Measurements from ENCODE around the gene BRS3. TPM values are rescaled to one million over a fixed set of nuclear protein-coding genes. Genes with fewer than 3 reads are reported as not detected.

BRS3 gene
- total and polyA plus RNA-seq, 2 donors (not counting 1 experiment from before 2014, with no cell fraction given), result not detected

- Histone ChIP-seq H3K4me3 (ENCODE audit: control extremely low read depth in 1 of 5, extremely low read depth in 1 of 5, insufficient read depth in 1 of 5, low read depth in 2 of 5, low read length in 4 of 5) (no peak overlapping the region), H3K4me1 (ENCODE audit: control insufficient read depth in 2 of 2, insufficient read depth in 2 of 2, low read length in 2 of 2) (peaks cover 6 to 7% of the 10 kb centered on the region in 2 donors), H4K20me1 (ENCODE audit: control insufficient read depth, insufficient read depth, low read length, poor library complexity, severe bottlenecking) (no peaks in the 10 kb centered on the region), H3K27ac (ENCODE audit: low read length in 2 of 2) (no peak overlapping the region), H3K9ac (ENCODE audit: low read length) (no peak overlapping the region), H3K79me2 (ENCODE audit: control insufficient read depth, insufficient read depth, low read length) (no peaks in the 10 kb centered on the region), H2AFZ (ENCODE audit: insufficient read depth, low read depth, low read length, poor library complexity, severe bottlenecking) (no peak overlapping the region), H3K27me3 (replicated peaks in 1 of 4; ENCODE audit: control extremely low read depth in 1 of 4, control insufficient read depth in 3 of 4, insufficient read depth in 4 of 4, low read length in 3 of 4) (peaks cover 0 to 5% (median 2%) of the 10 kb centered on the region in 4 experiments), H3K9me3 (ENCODE audit: control extremely low read depth in 1 of 3, control insufficient read depth in 2 of 3, insufficient read depth in 1 of 3, low read length in 2 of 3) (no peaks in the 10 kb centered on the region), H3K4me2 (replicated peaks; ENCODE audit: low read depth, low read length, poor library complexity, severe bottlenecking) (no peak overlapping the region), H3K36me3 (replicated peaks in 1 of 2; ENCODE audit: control extremely low read depth in 1 of 2, control insufficient read depth in 1 of 2, extremely low read depth in 1 of 2, insufficient read depth in 2 of 2, low read length in 1 of 2) (no peaks in the 10 kb centered on the region)
- TF ChIP-seq CTCF (IDR thresholded peaks at IDR 0.05), result no peak
- H3K4me1 Mint-ChIP-seq, result peaks cover 23% of the 10 kb centered on the region
- intact Hi-C loops (cut with micrococcal nuclease), result loop anchor here (5.0 to 10.0 kb wide), 3 partner anchors 243 to 350 kb away; partner anchors contain the start of genes FHL1 and MAP7D3
- whole genome bisulfite sequencing (ENCODE audit: insufficient coverage), result 20% methylated on average over 1 of the region's 4 CpGs
- CTCF ChIA-PET, result no interaction called here
- peak overlapping the region; percentile 37 for H3K27ac Mint-ChIP-seq
- no peaks in the 10 kb centered on the region for H3K9me3 Mint-ChIP-seq (ENCODE audit: insufficient read depth)
- H3K4me3 Mint-ChIP-seq, result no peak overlapping the region
- peaks cover 6% of the 10 kb centered on the region for H3K27me3 Mint-ChIP-seq
- ATAC-seq (ENCODE audit: low read depth) (no peak), DNase-seq (no peak)
- POLR2A ChIA-PET, result no interaction called here
These were observed 7.3 kb downstream of the BRS3 start for GRCh38 chrX:136495043-136495442.

GRCh38 chrX:136496186-136496763, 8.5 kb downstream of the BRS3 start:
- Histone ChIP-seq H3K4me1 (ENCODE audit: control insufficient read depth in 2 of 2, insufficient read depth in 2 of 2, low read length in 2 of 2) (peaks cover 6 to 7% of the 10 kb centered on the region in 2 donors), H3K4me3 (ENCODE audit: control extremely low read depth in 1 of 5, extremely low read depth in 1 of 5, insufficient read depth in 1 of 5, low read depth in 2 of 5, low read length in 4 of 5) (peak overlapping the region; percentile 57 to 83 (median 75)), H4K20me1 (ENCODE audit: control insufficient read depth, insufficient read depth, low read length, poor library complexity, severe bottlenecking) (no peaks in the 10 kb centered on the region), H3K27me3 (replicated peaks in 1 of 4; ENCODE audit: control extremely low read depth in 1 of 4, control insufficient read depth in 3 of 4, insufficient read depth in 4 of 4, low read length in 3 of 4) (peaks cover 0 to 2% (median 0%) of the 10 kb centered on the region in 4 experiments), H3K27ac (ENCODE audit: low read length in 2 of 2) (peak overlapping the region; percentile 90 to 91), H2AFZ (ENCODE audit: insufficient read depth, low read depth, low read length, poor library complexity, severe bottlenecking) (peak overlapping the region; percentile 80), H3K79me2 (ENCODE audit: control insufficient read depth, insufficient read depth, low read length) (no peaks in the 10 kb centered on the region), H3K4me2 (replicated peaks; ENCODE audit: low read depth, low read length, poor library complexity, severe bottlenecking) (peak overlapping the region; percentile 78), H3K9ac (ENCODE audit: low read length) (peak overlapping the region; percentile 70), H3K9me3 (ENCODE audit: control extremely low read depth in 1 of 3, control insufficient read depth in 2 of 3, insufficient read depth in 1 of 3, low read length in 2 of 3) (no peaks in the 10 kb centered on the region), H3K36me3 (replicated peaks in 1 of 2; ENCODE audit: control extremely low read depth in 1 of 2, control insufficient read depth in 1 of 2, extremely low read depth in 1 of 2, insufficient read depth in 2 of 2, low read length in 1 of 2) (peaks cover 0 to 9% of the 10 kb centered on the region in 2 experiments)
- H3K9me3 Mint-ChIP-seq (ENCODE audit: insufficient read depth), result no peaks in the 10 kb centered on the region
- ChIA-PET POLR2A (no interaction called here), CTCF (no interaction called here)
- no peak for TF ChIP-seq EZH2 (IDR thresholded peaks at IDR 0.05; ENCODE audit: borderline replicate concordance, insufficient read depth, low read depth, low read length, poor library complexity, severe bottlenecking)
- H3K4me1 Mint-ChIP-seq, result peaks cover 20% of the 10 kb centered on the region
- H3K27ac Mint-ChIP-seq, result peak overlapping the region; percentile 99
- 0% methylated on average over 1 of the region's 13 CpGs for WGBS (ENCODE audit: insufficient coverage)
- DNase-seq (no peak), ATAC-seq (ENCODE audit: low read depth) (no peak)
- intact Hi-C loops (cut with micrococcal nuclease), result loop anchor here (2.0 to 10.0 kb wide), 4 partner anchors 244 to 521 kb away; partner anchors contain the start of genes FHL1 and MAP7D3
- H3K27me3 Mint-ChIP-seq, result no peaks in the 10 kb centered on the region
- H3K4me3 Mint-ChIP-seq, result peak overlapping the region; percentile 93

Measured in B cell (primary cell).